ENCODE measurements around the gene EML4.

- TF ChIP-seq CTCF (IDR thresholded peaks at IDR 0.05), result no peak
- no peak for TF ChIP-seq EZH2 (IDR thresholded peaks at IDR 0.05; ENCODE audit: borderline replicate concordance, insufficient read depth, low read depth, low read length, poor library complexity, severe bottlenecking)
Measured at GRCh38 chr2:42324949-42325348, 155.8 kb downstream of the EML4 start.
